Thymus (tissue), 11 donors: ENCODE measurements around the gene SHCBP1L. TPM values are rescaled to one million over a fixed set of nuclear protein-coding genes. Genes with fewer than 3 reads are reported as not detected.

Experiments
- DNase-seq, 9 donors: peaks; one replicate each; pipeline ENCODE4 v3.0.0-alpha.2; 2013; ENCODE audit warnings: low spot score in 9 of 9, low read depth in 6 of 9, missing footprints in 1 of 9
- H3K27ac ChIP-seq, 2 donors: one replicate each; pipeline ENCODE4 v1.5.1; 2013; ENCODE audit warnings: control low read depth in 1 of 2, low read depth in 1 of 2, low read length in 1 of 2, mild to moderate bottlenecking in 1 of 2, moderate library complexity in 1 of 2
- H3K27me3 ChIP-seq, 2 donors: one replicate each; pipeline ENCODE4 v1.5.1; 2013; ENCODE audit warnings: low read length in 1 of 2; ENCODE audit not compliant: control insufficient read depth in 2 of 2, insufficient read depth in 1 of 2
- H3K36me3 ChIP-seq, 2 donors: one replicate each; pipeline ENCODE4 v1.5.1; 2013; ENCODE audit warnings: low read length in 1 of 2, mild to moderate bottlenecking in 1 of 2, moderate library complexity in 1 of 2; ENCODE audit not compliant: control insufficient read depth in 2 of 2, insufficient read depth in 2 of 2
- H3K4me1 ChIP-seq, 2 donors: one replicate each; pipeline ENCODE4 v1.5.1; 2013; ENCODE audit warnings: low read length in 2 of 2; ENCODE audit not compliant: control insufficient read depth in 2 of 2, insufficient read depth in 2 of 2
- H3K4me3 ChIP-seq, 2 donors: one replicate each; pipeline ENCODE4 v1.5.1; 2013; ENCODE audit warnings: low read length in 2 of 2, control low read depth in 1 of 2, mild to moderate bottlenecking in 1 of 2
- H3K9me3 ChIP-seq, 2 donors: one replicate each; pipeline ENCODE4 v1.5.1; 2013; ENCODE audit warnings: low read length in 1 of 2, mild to moderate bottlenecking in 1 of 2; ENCODE audit not compliant: control insufficient read depth in 2 of 2, insufficient read depth in 1 of 2
- WGBS: extraction: QIAGEN DNeasy Blood & Tissue Kit; methylation state at CpG from one replicate; pipeline ENCODE4 v1.1.7; 2013; 5-methylcytosine and 5-hydroxymethylcytosine counted together
- polyA plus RNA-seq: library from polyadenylated mRNA; stranded (reverse); fragments of 200-250 nt; gene quantifications from one replicate; pipeline ENCODE4 v1.2.3, GENCODE V29; 2013
- total RNA-seq: library from RNA; stranded (reverse); fragments of 120-200 nt; gene quantifications from one replicate; pipeline ENCODE4 v1.2.4, GENCODE V29; 2013
- donor health status: healthy.

The SHCBP1L gene
- total and polyA plus RNA-seq, 2 donors: not detected

DNA sequence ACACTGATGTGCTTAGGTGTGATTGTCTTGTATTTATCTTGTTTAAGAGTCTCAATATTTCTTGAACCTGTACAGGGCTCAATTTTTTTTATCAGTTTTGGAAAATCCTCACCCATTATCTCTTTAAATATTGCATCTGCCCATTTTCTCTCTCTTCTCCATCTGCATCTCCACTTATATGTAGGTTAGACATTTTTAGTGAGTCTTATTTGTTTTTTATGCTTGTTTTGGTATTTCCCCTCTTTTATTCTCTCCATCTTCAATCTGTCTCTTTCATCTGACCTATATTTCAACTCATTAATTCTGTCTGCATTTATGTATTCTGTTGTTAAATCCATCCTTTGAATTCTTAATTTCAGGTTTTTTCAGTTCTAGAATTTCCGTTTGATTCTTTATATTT lies 32.9 kb upstream of the SHCBP1L start:
- WGBS: 99% methylated on average over 1 of the region's 1 CpG
- no peak for DNase-seq
- no peak overlapping the region for H3K27ac ChIP-seq
- H3K9me3 ChIP-seq: no peaks in the 10 kb centered on the region
- no peaks in the 10 kb centered on the region for H3K4me1 ChIP-seq
- no peaks in the 10 kb centered on the region for H3K36me3 ChIP-seq
- peaks cover 0 to 2% of the 10 kb centered on the region in 2 donors for H3K27me3 ChIP-seq
- H3K4me3 ChIP-seq: no peak overlapping the region

DNA sequence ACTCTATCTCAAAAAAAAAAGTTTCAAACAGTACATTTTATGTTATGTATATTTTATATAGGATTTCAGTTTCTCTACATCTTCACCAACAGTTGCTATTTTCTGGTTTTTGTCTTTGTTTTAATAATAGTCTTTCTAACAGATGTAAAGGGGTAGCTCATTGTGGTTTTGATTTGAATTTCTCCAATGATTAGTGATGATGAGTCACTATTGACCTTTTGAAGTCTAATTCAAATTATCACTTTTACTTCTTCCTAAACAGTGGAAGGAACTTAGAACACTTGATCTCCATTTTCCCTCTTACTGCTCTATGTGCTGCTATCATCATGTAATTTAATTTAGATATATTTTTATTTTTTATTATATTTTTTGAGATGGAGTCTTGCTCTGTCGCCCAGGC lies 31.7 kb upstream of the SHCBP1L start:
- H3K27ac ChIP-seq: no peak overlapping the region
- no peaks in the 10 kb centered on the region for H3K9me3 ChIP-seq
- H3K36me3 ChIP-seq: no peaks in the 10 kb centered on the region
- WGBS: 98% methylated on average over 1 of the region's 1 CpG
- H3K4me1 ChIP-seq: no peaks in the 10 kb centered on the region
- no peaks in the 10 kb centered on the region for H3K27me3 ChIP-seq
- DNase-seq: no peak
- H3K4me3 ChIP-seq: no peak overlapping the region

DNA sequence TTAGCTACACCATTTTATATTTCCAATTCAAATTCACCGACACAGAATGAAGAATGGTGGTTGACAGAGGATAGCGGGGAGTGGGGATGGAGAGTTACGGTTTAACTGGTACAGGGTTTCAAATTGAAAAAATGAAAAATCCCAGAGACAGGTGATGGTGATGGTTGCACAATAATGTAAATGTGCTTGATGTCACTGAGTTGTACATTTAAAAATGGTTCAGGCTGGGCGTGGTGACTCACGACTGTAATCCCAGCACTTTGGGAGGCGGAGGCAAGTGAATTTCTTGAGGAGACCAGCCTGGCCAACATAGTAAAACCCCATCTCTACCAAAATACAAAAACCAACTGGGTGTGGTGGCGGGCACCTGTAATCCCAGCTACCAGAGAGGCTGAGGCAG lies 31.2 kb upstream of the SHCBP1L start:
- no peaks in the 10 kb centered on the region for H3K9me3 ChIP-seq
- H3K4me3 ChIP-seq: no peak overlapping the region
- H3K27me3 ChIP-seq: no peaks in the 10 kb centered on the region
- no peak for DNase-seq
- H3K27ac ChIP-seq: no peak overlapping the region
- H3K4me1 ChIP-seq: no peaks in the 10 kb centered on the region
- H3K36me3 ChIP-seq: no peaks in the 10 kb centered on the region
- WGBS: 95% methylated on average over 7 of the region's 7 CpGs

DNA sequence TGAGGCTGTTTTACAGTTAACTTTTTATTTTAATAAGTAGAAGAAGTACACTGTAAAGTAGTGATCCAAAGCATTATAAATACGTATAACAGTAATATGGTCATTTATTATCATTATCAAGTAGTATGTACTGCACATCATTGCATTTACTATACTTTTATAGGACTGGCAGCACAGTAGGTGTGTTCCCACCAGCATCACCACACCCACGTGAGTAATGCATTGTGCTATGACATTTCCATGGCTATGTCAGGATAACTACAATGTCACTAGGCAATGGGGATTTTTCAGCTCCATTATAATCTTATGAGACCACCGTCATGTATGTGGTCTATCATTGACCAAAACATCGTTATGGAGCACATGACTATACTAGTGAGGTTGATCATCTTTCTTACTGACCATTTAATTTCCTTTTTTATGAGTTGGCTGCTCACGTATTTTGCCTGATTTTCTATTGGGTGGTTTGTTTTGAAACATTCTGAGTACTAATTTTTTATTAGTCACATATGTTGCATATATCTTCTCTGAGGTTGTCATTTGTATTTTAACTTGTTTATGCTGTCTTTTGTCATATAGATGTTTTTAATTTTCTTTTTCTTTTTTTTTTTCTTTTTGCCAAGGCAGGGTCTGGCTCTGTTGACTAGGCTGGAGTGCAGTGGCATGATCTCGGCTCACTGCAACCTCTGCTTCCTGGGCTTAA lies 25.3 kb upstream of the SHCBP1L start:
- Histone ChIP-seq H3K27ac (no peak overlapping the region), H3K4me3 (no peak overlapping the region), H3K4me1 (no peaks in the 10 kb centered on the region), H3K27me3 (no peaks in the 10 kb centered on the region), H3K36me3 (no peaks in the 10 kb centered on the region), H3K9me3 (no peaks in the 10 kb centered on the region)
- no peak for DNase-seq
- WGBS: 96% methylated on average over 6 of the region's 6 CpGs

DNA sequence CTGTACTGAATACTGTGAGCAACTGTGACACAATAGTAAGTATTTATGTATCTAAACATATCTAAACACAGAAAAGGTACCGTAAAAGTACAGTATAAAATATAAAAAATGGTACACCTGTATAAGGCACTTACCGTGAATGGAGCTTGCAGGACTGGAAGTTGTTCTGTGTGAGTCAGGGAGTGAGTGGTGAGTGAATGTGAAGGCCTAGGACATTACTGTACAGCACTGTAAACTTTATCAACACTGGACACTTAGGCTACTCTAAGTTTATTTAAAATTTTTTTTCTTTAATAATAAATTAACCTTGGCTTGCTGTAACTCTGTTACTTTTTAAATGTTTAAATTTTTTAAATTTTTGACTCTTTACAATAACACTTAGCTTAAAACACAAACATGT lies 24.5 kb upstream of the SHCBP1L start:
- Histone ChIP-seq H3K4me3 (no peak overlapping the region), H3K27ac (no peak overlapping the region), H3K4me1 (no peaks in the 10 kb centered on the region), H3K36me3 (no peaks in the 10 kb centered on the region), H3K9me3 (no peaks in the 10 kb centered on the region), H3K27me3 (no peaks in the 10 kb centered on the region)
- DNase-seq: no peak
- WGBS: 97% methylated on average over 2 of the region's 2 CpGs

DNA sequence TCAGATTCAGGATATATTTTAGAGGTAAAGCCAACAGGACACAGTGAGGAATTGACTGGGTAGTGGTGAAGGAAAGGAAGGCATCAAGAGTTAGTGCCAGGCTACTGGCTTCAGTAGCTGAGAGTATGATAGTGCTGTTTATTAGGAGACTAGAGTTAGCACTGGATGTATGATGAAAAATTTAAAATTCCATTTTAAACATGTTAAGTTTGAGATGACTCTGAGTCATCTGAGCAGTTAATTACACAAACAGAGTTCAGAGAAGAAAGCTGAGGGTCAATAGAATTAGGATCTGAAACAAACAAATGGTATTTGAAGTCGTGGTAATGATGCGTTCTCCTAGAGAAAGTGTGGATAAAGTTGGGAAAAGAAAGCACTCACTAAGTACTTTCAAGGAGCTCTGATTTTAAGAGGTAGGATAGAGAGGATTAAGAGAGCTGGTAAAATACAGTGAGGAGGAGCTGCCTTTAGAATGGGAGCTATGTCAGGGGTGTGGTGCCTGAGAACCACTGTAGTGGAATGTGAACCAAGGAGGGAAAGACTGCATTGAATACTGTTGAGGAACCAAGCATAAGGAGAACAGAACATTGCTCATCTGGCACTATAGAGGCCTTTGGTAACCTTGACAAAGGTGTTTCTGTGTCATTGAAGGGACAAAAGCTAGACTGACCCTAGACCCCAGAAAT lies 21.7 kb upstream of the SHCBP1L start:
- Histone ChIP-seq H3K4me3 (no peak overlapping the region), H3K9me3 (no peaks in the 10 kb centered on the region), H3K27ac (no peak overlapping the region), H3K27me3 (no peaks in the 10 kb centered on the region), H3K4me1 (no peaks in the 10 kb centered on the region), H3K36me3 (no peaks in the 10 kb centered on the region)
- no peak for DNase-seq
- 95% methylated on average over 2 of the region's 2 CpGs for WGBS

DNA sequence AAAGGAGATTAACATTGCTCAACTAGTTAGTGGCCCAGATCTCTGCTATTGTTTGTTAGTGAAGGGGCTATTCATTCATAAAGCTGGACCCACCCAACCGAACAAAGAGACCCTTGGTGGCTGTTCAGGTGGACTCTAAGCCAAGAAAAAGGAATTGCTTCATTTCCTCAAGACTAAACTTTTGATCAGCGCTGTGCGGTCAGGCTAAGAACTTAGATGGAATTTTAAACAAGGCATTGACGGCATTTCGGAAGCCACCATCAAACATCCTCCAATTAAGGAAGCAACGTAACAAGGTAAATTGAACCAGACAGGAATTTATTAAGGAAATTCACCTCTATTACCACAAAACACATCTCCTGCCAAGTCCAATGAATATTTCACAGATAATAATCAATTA lies 19.9 kb upstream of the SHCBP1L start:
- 98% methylated on average over 6 of the region's 6 CpGs for WGBS
- Histone ChIP-seq H3K27ac (no peak overlapping the region), H3K9me3 (no peaks in the 10 kb centered on the region), H3K4me1 (no peaks in the 10 kb centered on the region), H3K36me3 (no peaks in the 10 kb centered on the region), H3K27me3 (no peaks in the 10 kb centered on the region), H3K4me3 (no peak overlapping the region)
- no peak for DNase-seq

DNA sequence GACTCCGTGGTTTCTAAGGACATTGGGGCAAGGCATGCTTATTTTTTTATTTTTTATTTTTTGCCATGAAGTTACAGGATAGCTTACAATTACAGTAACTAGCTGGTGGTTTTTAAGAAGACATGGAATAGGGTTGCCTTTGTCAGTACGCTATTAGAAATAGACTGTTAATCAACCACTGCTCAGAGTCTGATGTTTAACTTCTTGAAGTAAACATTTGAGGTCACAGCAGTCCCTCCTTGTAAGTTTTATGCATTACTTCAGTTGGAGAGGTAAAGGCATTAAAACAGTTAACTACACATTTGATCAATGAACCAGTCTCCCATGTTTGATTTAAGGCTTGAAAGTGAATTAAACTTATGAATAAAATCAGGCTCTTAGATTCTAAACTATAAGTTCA lies 19.3 kb upstream of the SHCBP1L start:
- H3K9me3 ChIP-seq: no peaks in the 10 kb centered on the region
- H3K36me3 ChIP-seq: no peaks in the 10 kb centered on the region
- DNase-seq: no peak
- WGBS: 90% methylated on average over 2 of the region's 2 CpGs
- H3K4me3 ChIP-seq: no peak overlapping the region
- no peaks in the 10 kb centered on the region for H3K4me1 ChIP-seq
- no peaks in the 10 kb centered on the region for H3K27me3 ChIP-seq
- no peak overlapping the region for H3K27ac ChIP-seq

DNA sequence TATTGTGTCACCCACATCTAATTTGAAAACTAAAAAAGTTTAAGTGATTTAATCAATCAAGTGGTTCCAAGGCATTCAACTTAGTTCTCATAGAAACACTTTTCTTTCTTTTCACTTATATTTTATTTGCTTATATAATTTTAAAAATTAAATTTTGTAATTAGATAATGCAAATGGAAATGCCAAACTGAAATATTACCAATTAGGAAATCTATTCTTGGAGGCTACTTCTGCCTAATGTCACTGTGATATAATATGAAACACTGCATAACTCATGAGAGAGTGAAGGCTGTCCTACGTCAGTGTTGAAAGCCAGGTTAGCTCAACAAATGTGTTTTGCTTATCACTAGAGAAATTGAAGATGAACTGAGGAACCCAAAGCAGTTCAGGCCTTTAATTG lies 18.3 kb upstream of the SHCBP1L start:
- Histone ChIP-seq H3K9me3 (no peaks in the 10 kb centered on the region), H3K27ac (no peak overlapping the region), H3K27me3 (no peaks in the 10 kb centered on the region), H3K4me3 (no peak overlapping the region), H3K4me1 (no peaks in the 10 kb centered on the region), H3K36me3 (no peaks in the 10 kb centered on the region)
- no peak for DNase-seq
- WGBS: 96% methylated on average over 1 of the region's 1 CpG
